SK-N-SH (cell line): ENCODE data around the gene ST7. TPM values are rescaled to one million over a fixed set of nuclear protein-coding genes. Genes with fewer than 3 reads are reported as not detected.

Source experiments
- CTCF ChIA-PET: fragments of 300-600, 350-600 bp; formaldehyde crosslinking; extraction: SDS; loops from one replicate; lab custom pipeline; 2021; lab: Yijun Ruan, JAX
- POLR2A ChIA-PET: fragments of 350-600 bp; sonication (Branson Sonifier 250); formaldehyde crosslinking; extraction: SDS; loops from one replicate; lab custom pipeline; 2020; ENCODE audit warnings: antibody characterized with exemption, inconsistent platforms; lab: Yijun Ruan, JAX
- DNase-seq: peaks from one replicate; pipeline ENCODE4 v3.0.0; 2012
- H2AFZ ChIP-seq: fragments of 200-600 bp; sonication (generic); 2 replicates; pipeline ENCODE4 v1.8.1; 2016; ENCODE audit warnings: antibody characterized with exemption, mild to moderate bottlenecking, low read depth
- H3F3A ChIP-seq: fragments of 200-600 bp; sonication (generic); replicated peaks from 2 replicates; pipeline ENCODE3; 2016; ENCODE audit warnings: antibody characterized with exemption, mild to moderate bottlenecking; ENCODE audit not compliant: insufficient read depth
- H3K27ac ChIP-seq, 2 experiments: fragments of 200-500 bp in 1 of 2; fragments of 200-600 bp in 1 of 2; sonication (Bioruptor generic) in 1 of 2; sonication (generic), shearing (Covaris generic) in 1 of 2; 2 replicates each; pipeline versions ENCODE4 v1.5.1 to v1.6.1; 2014 to 2016; ENCODE audit warnings: low read depth in 2 of 2, inconsistent platforms in 1 of 2, low read length in 1 of 2, mild to moderate bottlenecking in 1 of 2, mixed read lengths in 1 of 2
- H3K27me3 ChIP-seq: fragments of 200-600 bp; sonication (generic), shearing (Covaris generic); 2 replicates; pipeline ENCODE4 v1.6.1; 2016; ENCODE audit warnings: mixed run types; ENCODE audit not compliant: insufficient read depth
- H3K36me3 ChIP-seq, 2 experiments: fragments of 200-500 bp in 1 of 2; fragments of 200-600 bp in 1 of 2; sonication (Bioruptor generic) in 1 of 2; sonication (generic) in 1 of 2; replicated peaks in 1 of 2; 2 replicates each; pipeline versions ENCODE3 to v1.5.1; 2014 to 2016; ENCODE audit warnings: low read length in 1 of 2, mild to moderate bottlenecking in 1 of 2; ENCODE audit not compliant: insufficient read depth in 2 of 2, control insufficient read depth in 1 of 2
- H3K4me1 ChIP-seq, 2 experiments: fragments of 200-500 bp in 1 of 2; fragments of 200-600 bp in 1 of 2; sonication (Bioruptor generic) in 1 of 2; sonication (generic), shearing (Covaris generic) in 1 of 2; 2 replicates each; pipeline versions ENCODE4 v1.5.1 to v1.6.1; 2014 to 2016; ENCODE audit warnings: low read depth in 1 of 2, low read length in 1 of 2, mixed run types in 1 of 2; ENCODE audit not compliant: insufficient read depth in 2 of 2, control insufficient read depth in 1 of 2
- H3K4me2 ChIP-seq: fragments of 200-600 bp; sonication (generic), shearing (Covaris generic); 2 replicates; pipeline ENCODE4 v1.6.1; 2017; ENCODE audit warnings: mixed run types
- H3K4me3 ChIP-seq, 2 experiments: fragments of 200-500 bp in 1 of 2; fragments of 200-600 bp in 1 of 2; sonication (Bioruptor generic) in 1 of 2; sonication (generic), shearing (Covaris generic) in 1 of 2; 2 replicates each; pipeline versions ENCODE4 v1.5.1 to v1.8.1; 2014 to 2016; ENCODE audit warnings: low read depth in 2 of 2, inconsistent platforms in 1 of 2, low read length in 1 of 2, mild to moderate bottlenecking in 1 of 2, mixed read lengths in 1 of 2, moderate library complexity in 1 of 2
- H3K79me2 ChIP-seq: fragments of 200-600 bp; sonication (generic); 2 replicates; pipeline ENCODE4 v1.8.1; 2017; ENCODE audit warnings: mild to moderate bottlenecking; ENCODE audit not compliant: insufficient read depth
- H3K9ac ChIP-seq: fragments of 200-600 bp; sonication (generic); 2 replicates; pipeline ENCODE4 v1.6.1; 2017; ENCODE audit warnings: mixed run types
- H3K9me2 ChIP-seq: fragments of 200-600 bp; sonication (generic); 2 replicates; pipeline ENCODE4 v1.6.1; 2017; ENCODE audit warnings: mixed run types
- H3K9me3 ChIP-seq: fragments of 200-600 bp; sonication (generic); 2 replicates; pipeline ENCODE4 v1.6.1; 2017; ENCODE audit warnings: mixed run types, mild to moderate bottlenecking, moderate library complexity
- H4K20me1 ChIP-seq: fragments of 200-600 bp; sonication (generic); 2 replicates; pipeline ENCODE4 v1.6.1; 2017; ENCODE audit warnings: mild to moderate bottlenecking, mixed run types; ENCODE audit not compliant: insufficient read depth
- CHD2 ChIP-seq: fragments of 150-350 bp; IDR thresholded peaks from 2 replicates; pipeline ENCODE4 v1.6.1; 2018; ENCODE audit warnings: low read length; ENCODE audit not compliant: partially characterized antibody
- CTCF ChIP-seq: fragments of 200-600 bp; sonication (generic); IDR thresholded peaks from 2 replicates; pipeline ENCODE4 v1.6.1; 2017; ENCODE audit warnings: antibody characterized with exemption, mild to moderate bottlenecking, moderate library complexity
- FOXM1 ChIP-seq: IDR thresholded peaks from 2 replicates; pipeline ENCODE4 v1.4.0; 2012; ENCODE audit warnings: low read depth, mild to moderate bottlenecking
- JUND ChIP-seq: IDR thresholded peaks from 2 replicates; pipeline ENCODE4 v1.4.0; 2012
- RAD21 ChIP-seq: IDR thresholded peaks from 2 replicates; pipeline ENCODE4 v1.6.1; 2012; ENCODE audit warnings: mild to moderate bottlenecking, low read length
- RCOR1 ChIP-seq: fragments of 150-350 bp; IDR thresholded peaks from 2 replicates; pipeline ENCODE4 v1.6.1; 2017; ENCODE audit warnings: antibody characterized with exemption, low read length
- REST ChIP-seq: IDR thresholded peaks from 2 replicates; pipeline ENCODE4 v1.6.1; 2012; ENCODE audit warnings: mild to moderate bottlenecking, low read depth, low read length, moderate library complexity
- SMC3 ChIP-seq: IDR thresholded peaks from 2 replicates; pipeline ENCODE4 v1.6.1; 2012; ENCODE audit warnings: low read depth, low read length, improper control_type of control experiment
- TAF1 ChIP-seq: IDR thresholded peaks from 2 replicates; pipeline ENCODE4 v1.6.1; 2012; ENCODE audit warnings: low read depth, mild to moderate bottlenecking, low read length, moderate library complexity, borderline replicate concordance
- TEAD4 ChIP-seq: IDR thresholded peaks from 2 replicates; pipeline ENCODE4 v1.4.0; 2012; ENCODE audit warnings: mild to moderate bottlenecking, borderline replicate concordance; ENCODE audit not compliant: insufficient read depth
- YY1 ChIP-seq: IDR thresholded peaks from 2 replicates; pipeline ENCODE4 v1.4.0; 2012; ENCODE audit warnings: low read depth, mild to moderate bottlenecking
- WGBS: methylation state at CpG from one replicate; pipeline ENCODE4 v1.1.6; 2017; ENCODE audit warnings: low lambda C conversion rate; 5-methylcytosine and 5-hydroxymethylcytosine counted together
- polyA plus RNA-seq, 3 experiments: library from polyadenylated mRNA; depleted of rRNA; stranded (reverse); fragments of >200 nt; gene quantifications; 2 replicates each; pipeline ENCODE4 v1.2.3, GENCODE V29; 2012

ST7 gene
- polyA plus RNA-seq, 1 of the 3 experiments (the other 2 are of a cell fraction), result 23.5 TPM

GRCh38 chr7:116929914-116930913 is 23.1 kb upstream of the ST7 start:
- 0 out of 2 replicates have a peak overlapping the region, but pooled peaks have one; percentile 16 for H3K4me2 ChIP-seq
- H3K27me3 ChIP-seq, result no peaks in the 10 kb centered on the region
- H3F3A ChIP-seq, result peaks cover 10% of the 10 kb centered on the region
- no peak overlapping the region for H3K27ac ChIP-seq
- ChIA-PET POLR2A (no interaction called here), CTCF (interaction anchor here (0.6 to 13.4 kb wide), 47 partner anchors 10 to 505 kb away, joined by 3 to 219 read pairs (median 5); partner anchors contain the start of genes CAPZA2 and ST7)
- no peak overlapping the region for H3K4me3 ChIP-seq
- no peaks in the 10 kb centered on the region for H3K36me3 ChIP-seq
- H3K79me2 ChIP-seq, result no peaks in the 10 kb centered on the region
- no peaks in the 10 kb centered on the region for H3K4me1 ChIP-seq
- H2AFZ ChIP-seq, result peak overlapping the region; percentile 66; the same call in 1 of the 2 replicates
- WGBS, result 27% methylated on average over 25 of the region's 25 CpGs
- peak; percentile 67; the same call in 1 of the 2 replicates for TF ChIP-seq RCOR1
- TF ChIP-seq YY1, result no peak
- TF ChIP-seq RAD21, result peak; percentile 96
- TF ChIP-seq JUND, result no peak
- peak; percentile 44 for TF ChIP-seq CHD2
- no peak for TF ChIP-seq TEAD4
- no peak for TF ChIP-seq FOXM1
- peak; percentile 100 for TF ChIP-seq CTCF
- TF ChIP-seq SMC3, result peak; percentile 93
- TF ChIP-seq TAF1, result no peak
- H4K20me1 ChIP-seq, result no peaks in the 10 kb centered on the region
- DNase-seq, result peak; percentile 80
- no peaks in the 10 kb centered on the region for H3K9me2 ChIP-seq
- H3K9ac ChIP-seq, result no peak overlapping the region
- H3K9me3 ChIP-seq, result no peaks in the 10 kb centered on the region

- no peak overlapping the region for H2AFZ ChIP-seq
- H3K79me2 ChIP-seq, result no peaks in the 10 kb centered on the region
- H3K4me2 ChIP-seq, result no peak overlapping the region
- H3K36me3 ChIP-seq, result no peaks in the 10 kb centered on the region
- peaks cover 4% of the 10 kb centered on the region for H3F3A ChIP-seq
- no peaks in the 10 kb centered on the region for H3K27me3 ChIP-seq
- no peaks in the 10 kb centered on the region for H3K4me1 ChIP-seq
- TF ChIP-seq REST (no peak), TAF1 (no peak)
- CTCF ChIA-PET, result interaction anchor here (0.8 to 13.4 kb wide), 11 partner anchors 10 to 526 kb away, joined by 3 to 219 read pairs (median 3); no protein-coding TSS in a partner anchor
- no peak for DNase-seq
- no peaks in the 10 kb centered on the region for H4K20me1 ChIP-seq
- no peak overlapping the region for H3K27ac ChIP-seq
- POLR2A ChIA-PET, result no interaction called here
- 96% methylated on average over 7 of the region's 7 CpGs for WGBS
- H3K4me3 ChIP-seq, result no peak overlapping the region
- no peaks in the 10 kb centered on the region for H3K9me2 ChIP-seq
- no peak overlapping the region for H3K9ac ChIP-seq
- no peaks in the 10 kb centered on the region for H3K9me3 ChIP-seq
Measured at GRCh38 chr7:116932566-116932965, 20.7 kb upstream of the ST7 start.
